ENCODE measurements around the gene CEBPB. TPM values are rescaled to one million over a fixed set of nuclear protein-coding genes. Genes with fewer than 3 reads are reported as not detected.
"Not testable (repeated sequence)": the region's sequence is repeated elsewhere in the genome, so short reads cannot be mapped to it uniquely, and the experiment has no call there.

The CEBPB gene
- total RNA-seq, 2 experiments from 2014 or later, result 17.9 to 24.1 TPM

GRCh38 chr20:50175938-50176933 lies 14.4 kb upstream of the CEBPB start:
- ChIA-PET CTCF (interaction anchor here (1.0 to 6.9 kb wide), 4 partner anchors 56 to 403 kb away, joined by 3 to 33 read pairs (median 7); no protein-coding TSS in a partner anchor), POLR2A (no interaction called here)
- H3K27me3 Mint-ChIP-seq, result peaks cover 9% of the 10 kb centered on the region
- H3K27ac Mint-ChIP-seq, result no peak overlapping the region
- H3K36me3 Mint-ChIP-seq (ENCODE audit: low read depth), result no peaks in the 10 kb centered on the region
- H3K4me3 Mint-ChIP-seq, result no peak overlapping the region
- H3K4me1 Mint-ChIP-seq, result peaks cover 8% of the 10 kb centered on the region
- no peaks in the 10 kb centered on the region for H3K9me3 Mint-ChIP-seq
- DNase-seq, result no peak

GRCh38 chr20:50178672-50179071 lies 12.0 kb upstream of the CEBPB start:
- H3K9me3 Mint-ChIP-seq; H3K27ac Mint-ChIP-seq; DNase-seq; H3K4me3 Mint-ChIP-seq; H3K4me1 Mint-ChIP-seq; POLR2A ChIA-PET; H3K36me3 Mint-ChIP-seq (ENCODE audit: low read depth); H3K27me3 Mint-ChIP-seq: not testable (repeated sequence)
- CTCF ChIA-PET, result interaction anchor here (0.6 to 6.9 kb wide), 19 partner anchors 9 to 293 kb away, joined by 3 to 33 read pairs (median 4); partner anchors contain the start of gene PEDS1

DNA sequence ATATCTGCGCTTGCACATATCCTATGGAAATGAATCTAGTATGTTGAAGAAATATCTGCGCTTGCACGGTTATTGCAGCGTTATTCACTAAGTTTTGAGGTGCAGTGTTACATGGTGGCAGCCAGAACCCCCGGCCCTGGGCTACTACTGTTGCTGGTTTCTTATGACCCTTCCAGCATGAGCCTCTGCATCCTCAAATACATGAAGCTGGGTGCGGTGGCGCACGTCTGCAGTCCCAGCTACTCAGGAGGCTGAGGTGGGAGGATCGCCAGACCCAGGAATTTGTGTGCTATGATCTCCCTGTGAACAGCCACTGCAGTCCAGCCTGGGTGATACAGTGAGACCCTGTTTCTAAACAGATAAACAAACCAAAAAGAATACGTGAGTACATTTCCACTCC lies 9.3 kb upstream of the CEBPB start:
- H3K4me3 Mint-ChIP-seq, result no peak overlapping the region
- ChIA-PET CTCF (interaction anchor here (1.0 to 6.9 kb wide), 3 partner anchors 61 to 287 kb away, joined by 3 to 33 read pairs (median 5); no protein-coding TSS in a partner anchor), POLR2A (no interaction called here)
- H3K27me3 Mint-ChIP-seq, result peaks cover 23% of the 10 kb centered on the region
- no peak overlapping the region for H3K27ac Mint-ChIP-seq
- H3K4me1 Mint-ChIP-seq, result peaks cover 5% of the 10 kb centered on the region
- no peak for DNase-seq
- no peaks in the 10 kb centered on the region for H3K36me3 Mint-ChIP-seq (ENCODE audit: low read depth)
- no peaks in the 10 kb centered on the region for H3K9me3 Mint-ChIP-seq

GRCh38 chr20:50182346-50182745 lies 8.3 kb upstream of the CEBPB start:
- DNase-seq, result no peak
- Mint-ChIP-seq H3K27me3 (peaks cover 23% of the 10 kb centered on the region), H3K27ac (no peak overlapping the region), H3K36me3 (ENCODE audit: low read depth) (no peaks in the 10 kb centered on the region), H3K9me3 (no peaks in the 10 kb centered on the region), H3K4me1 (peaks cover 6% of the 10 kb centered on the region), H3K4me3 (no peak overlapping the region)
- POLR2A ChIA-PET, result no interaction called here
- CTCF ChIA-PET, result interaction anchor here (0.9 to 1.1 kb wide), 2 partner anchors 282 to 289 kb away, joined by 3 read pairs; no protein-coding TSS in a partner anchor

GRCh38 chr20:50185426-50185825 lies 5.2 kb upstream of the CEBPB start:
- no peak for DNase-seq
- no peak overlapping the region for H3K27ac Mint-ChIP-seq
- H3K27me3 Mint-ChIP-seq, result peaks cover 23% of the 10 kb centered on the region
- H3K36me3 Mint-ChIP-seq (ENCODE audit: low read depth), result no peaks in the 10 kb centered on the region
- peaks cover 6% of the 10 kb centered on the region for H3K4me1 Mint-ChIP-seq
- ChIA-PET CTCF (interaction anchor here (0.6 to 1.3 kb wide), 4 partner anchors 14 to 336 kb away, joined by 3 to 6 read pairs (median 4); no protein-coding TSS in a partner anchor), POLR2A (no interaction called here)
- H3K9me3 Mint-ChIP-seq, result no peaks in the 10 kb centered on the region
- no peak overlapping the region for H3K4me3 Mint-ChIP-seq

DNA sequence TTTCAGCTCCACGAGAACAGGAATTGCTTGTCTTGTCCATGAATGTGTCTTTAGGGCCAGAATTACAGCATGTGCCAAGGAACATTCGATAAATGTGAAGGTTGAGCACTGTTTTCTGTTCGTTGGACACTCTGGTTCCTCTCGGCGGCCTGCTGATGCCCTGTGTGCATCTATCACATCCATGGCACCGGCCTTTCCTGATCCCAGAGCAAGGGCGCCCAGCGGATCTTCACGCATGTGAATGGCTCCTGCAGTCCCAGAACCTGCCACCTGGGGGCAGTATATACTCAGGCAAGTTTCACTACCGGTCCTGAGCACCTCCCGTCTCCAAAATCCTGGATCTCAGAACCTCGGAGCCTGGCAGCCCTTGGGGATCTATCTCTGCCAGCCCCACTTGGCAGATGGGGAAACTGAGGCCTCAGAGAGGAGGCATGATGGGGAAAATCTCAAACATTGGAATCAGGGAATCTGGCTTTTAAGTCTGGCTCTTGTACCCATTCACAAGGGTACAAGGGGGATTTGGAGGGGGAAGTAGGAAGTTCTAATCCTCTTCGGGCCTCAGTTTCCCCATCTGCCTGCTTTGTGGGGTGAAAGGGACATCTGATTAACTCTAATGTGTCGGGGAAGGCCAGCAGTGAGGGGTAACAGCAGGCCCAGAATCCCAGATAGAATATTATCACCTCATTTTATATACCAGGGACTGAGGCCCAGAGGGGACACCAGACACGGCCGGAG lies 4.3 kb upstream of the CEBPB start:
- H3K4me1 Mint-ChIP-seq, result peaks cover 6% of the 10 kb centered on the region
- no peaks in the 10 kb centered on the region for H3K36me3 Mint-ChIP-seq (ENCODE audit: low read depth)
- peaks cover 23% of the 10 kb centered on the region for H3K27me3 Mint-ChIP-seq
- peak; percentile 91 for DNase-seq
- no peak overlapping the region for H3K4me3 Mint-ChIP-seq
- ChIA-PET POLR2A (no interaction called here), CTCF (interaction anchor here (0.6 to 2.7 kb wide), 5 partner anchors 15 to 544 kb away, joined by 3 to 27 read pairs (median 3); no protein-coding TSS in a partner anchor)
- H3K27ac Mint-ChIP-seq, result peak overlapping the region; percentile 31
- H3K9me3 Mint-ChIP-seq, result no peaks in the 10 kb centered on the region

DNA sequence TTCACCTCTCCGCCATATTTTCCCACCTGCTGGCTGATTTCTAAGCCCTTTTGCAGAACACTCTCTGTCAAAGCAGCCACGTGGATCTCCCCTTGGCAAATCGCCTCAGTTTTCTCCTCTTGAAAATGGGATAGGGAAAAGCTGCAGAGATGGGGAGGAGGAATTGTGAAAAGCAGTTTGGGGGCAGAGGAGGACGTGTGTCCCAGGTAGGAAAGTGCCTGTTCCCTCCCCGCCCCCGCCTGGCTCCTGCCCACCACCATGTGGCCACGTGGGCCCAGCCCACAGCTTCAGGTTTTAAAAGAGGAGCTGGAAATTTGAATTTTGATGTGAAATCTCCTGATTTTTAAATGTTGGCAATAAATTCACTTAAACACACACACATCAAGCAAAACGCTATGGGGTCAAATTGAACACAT lies 3.6 kb upstream of the CEBPB start:
- POLR2A ChIA-PET, result interaction anchor here (0.7 kb wide), 1 partner anchor 388 kb away, joined by 3 read pairs; no protein-coding TSS in a partner anchor
- Mint-ChIP-seq H3K27ac (no peak overlapping the region), H3K4me1 (peaks cover 6% of the 10 kb centered on the region), H3K36me3 (ENCODE audit: low read depth) (no peaks in the 10 kb centered on the region), H3K4me3 (no peak overlapping the region), H3K9me3 (no peaks in the 10 kb centered on the region), H3K27me3 (peaks cover 23% of the 10 kb centered on the region)
- no peak for DNase-seq
- CTCF ChIA-PET, result interaction anchor here (0.6 to 2.7 kb wide), 2 partner anchors 278 to 543 kb away, joined by 3 to 27 read pairs; no protein-coding TSS in a partner anchor

- no peaks in the 10 kb centered on the region for H3K9me3 Mint-ChIP-seq
- no peak for DNase-seq
- H3K27me3 Mint-ChIP-seq, result peaks cover 23% of the 10 kb centered on the region
- peaks cover 2% of the 10 kb centered on the region for H3K36me3 Mint-ChIP-seq (ENCODE audit: low read depth)
- POLR2A ChIA-PET, result interaction anchor here (0.7 kb wide), 1 partner anchor 388 kb away, joined by 3 read pairs; no protein-coding TSS in a partner anchor
- H3K27ac Mint-ChIP-seq, result no peak overlapping the region
- H3K4me3 Mint-ChIP-seq, result no peak overlapping the region
- H3K4me1 Mint-ChIP-seq, result peaks cover 6% of the 10 kb centered on the region
- CTCF ChIA-PET, result interaction anchor here (2.7 kb wide), 1 partner anchor 277 kb away, joined by 27 read pairs; no protein-coding TSS in a partner anchor
Observed at GRCh38 chr20:50187403-50188051, 3.1 kb upstream of the CEBPB start.

- peaks cover 23% of the 10 kb centered on the region for H3K27me3 Mint-ChIP-seq
- POLR2A ChIA-PET, result no interaction called here
Observed at GRCh38 chr20:50188287-50188688, 2.3 kb upstream of the CEBPB start.

GRCh38 chr20:50188879-50189680 lies 1.6 kb upstream of the CEBPB start:
- CTCF ChIA-PET, result interaction anchor here (0.7 to 2.7 kb wide), 5 partner anchors 10 to 276 kb away, joined by 3 to 27 read pairs (median 3); no protein-coding TSS in a partner anchor
- peak overlapping the region; percentile 47 for H3K4me3 Mint-ChIP-seq
- peaks cover 12% of the 10 kb centered on the region for H3K36me3 Mint-ChIP-seq (ENCODE audit: low read depth)
- H3K9me3 Mint-ChIP-seq, result no peaks in the 10 kb centered on the region
- no peak for DNase-seq
- POLR2A ChIA-PET, result no interaction called here
- H3K4me1 Mint-ChIP-seq, result peaks cover 19% of the 10 kb centered on the region
- H3K27me3 Mint-ChIP-seq, result peaks cover 19% of the 10 kb centered on the region
- H3K27ac Mint-ChIP-seq, result peak overlapping the region; percentile 50

More at GRCh38 chr20:50188287-50188688, 2.3 kb upstream of the CEBPB start:
- CTCF ChIA-PET, result interaction anchor here (1.5 to 2.7 kb wide), 2 partner anchors 272 to 277 kb away, joined by 4 to 27 read pairs; no protein-coding TSS in a partner anchor
- H3K36me3 Mint-ChIP-seq (ENCODE audit: low read depth), result peaks cover 9% of the 10 kb centered on the region
- H3K4me3 Mint-ChIP-seq, result no peak overlapping the region
- no peak for DNase-seq
- peaks cover 11% of the 10 kb centered on the region for H3K4me1 Mint-ChIP-seq
- no peaks in the 10 kb centered on the region for H3K9me3 Mint-ChIP-seq
- H3K27ac Mint-ChIP-seq, result no peak overlapping the region

GRCh38 chr20:50189681-50190250 lies 864 bp upstream of the CEBPB start:
- Mint-ChIP-seq H3K4me3 (peak overlapping the region; percentile 47), H3K36me3 (ENCODE audit: low read depth) (peaks cover 15% of the 10 kb centered on the region), H3K27me3 (peaks cover 13% of the 10 kb centered on the region), H3K27ac (peak overlapping the region; percentile 50), H3K4me1 (peaks cover 24% of the 10 kb centered on the region), H3K9me3 (no peaks in the 10 kb centered on the region)
- ChIA-PET POLR2A (no interaction called here), CTCF (interaction anchor here (0.7 to 2.6 kb wide), 5 partner anchors 24 to 279 kb away, joined by 3 to 10 read pairs (median 3); no protein-coding TSS in a partner anchor)
- peak; percentile 30 for DNase-seq

All from activated CD4-positive, alpha-beta T cell treated with anti-CD3 and anti-CD28 coated beads, Interleukin-2, amount 10 ng/mL, durations not matched to agents 7 days and 5 days (primary cell).